Activated T-helper 2 cell treated with anti-CD3 and anti-CD28 coated beads, Interferon-gamma antibody, Interleukin-2, Interleukin-4, amounts not matched to agents 10 μg/mL and 5 μg/mL and 100 μg/mL, durations not matched to agents 14 hours and 24 hours and 36 hours (primary cell): ENCODE measurements around the gene PNLDC1. TPM values are rescaled to one million over a fixed set of nuclear protein-coding genes. Genes with fewer than 3 reads are reported as not detected.

Experiments
- DNase-seq: peaks from one replicate; pipeline ENCODE4 v3.0.0; 2021; ENCODE audit warnings: low spot score
- H3K27ac Mint-ChIP-seq: one replicate; pipeline ENCODE4 v1.8.0; 2021; ENCODE audit warnings: mixed read lengths
- H3K27me3 Mint-ChIP-seq: one replicate; pipeline ENCODE4 v1.8.0; 2021; ENCODE audit warnings: low read depth, mixed read lengths
- H3K36me3 Mint-ChIP-seq: one replicate; pipeline ENCODE4 v1.8.0; 2021; ENCODE audit warnings: low read depth, mixed read lengths
- H3K4me1 Mint-ChIP-seq: one replicate; pipeline ENCODE4 v1.8.0; 2021; ENCODE audit warnings: low read depth, mixed read lengths
- H3K4me3 Mint-ChIP-seq: one replicate; pipeline ENCODE4 v1.8.0; 2021; ENCODE audit warnings: low read depth, mild to moderate bottlenecking, moderate library complexity, mixed read lengths
- H3K9me3 Mint-ChIP-seq: one replicate; pipeline ENCODE4 v1.8.0; 2021; ENCODE audit warnings: mixed read lengths
- intact Hi-C: fragments of 100-400 bp; cut with micrococcal nuclease; formaldehyde crosslinking; loops from one replicate; pipeline ENCODE4 v1.15.1; 2023
- total RNA-seq: library from RNA; stranded (reverse); gene quantifications from 2 replicates; pipeline ENCODE4 v1.2.3, GENCODE V29; 2022

The PNLDC1 gene, protein sequence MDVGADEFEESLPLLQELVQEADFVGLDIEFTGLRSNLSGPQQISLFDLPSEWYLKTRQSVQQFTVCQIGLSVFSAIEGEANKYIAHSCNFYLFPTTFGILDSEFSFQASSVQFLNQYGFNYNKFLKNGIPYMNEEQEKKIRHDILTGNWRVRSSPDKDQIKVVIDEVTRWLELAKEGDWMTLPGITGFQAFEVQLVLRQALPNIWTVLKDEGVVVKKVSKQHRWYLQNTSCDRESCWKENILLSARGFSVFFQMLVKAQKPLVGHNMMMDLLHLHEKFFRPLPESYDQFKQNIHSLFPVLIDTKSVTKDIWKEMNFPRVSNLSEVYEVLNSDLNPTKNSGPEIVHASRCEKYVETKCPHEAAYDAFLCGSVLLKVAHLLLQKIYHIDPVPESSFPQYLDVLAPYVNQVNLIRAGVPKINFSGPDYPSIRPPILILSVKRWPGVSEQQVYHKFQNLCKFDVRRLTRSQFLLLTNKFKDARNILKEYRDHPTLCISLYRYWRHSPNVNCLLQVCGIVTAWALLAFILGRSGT
- 0.32 and 0.74 TPM in 2 replicates for total RNA-seq

DNA sequence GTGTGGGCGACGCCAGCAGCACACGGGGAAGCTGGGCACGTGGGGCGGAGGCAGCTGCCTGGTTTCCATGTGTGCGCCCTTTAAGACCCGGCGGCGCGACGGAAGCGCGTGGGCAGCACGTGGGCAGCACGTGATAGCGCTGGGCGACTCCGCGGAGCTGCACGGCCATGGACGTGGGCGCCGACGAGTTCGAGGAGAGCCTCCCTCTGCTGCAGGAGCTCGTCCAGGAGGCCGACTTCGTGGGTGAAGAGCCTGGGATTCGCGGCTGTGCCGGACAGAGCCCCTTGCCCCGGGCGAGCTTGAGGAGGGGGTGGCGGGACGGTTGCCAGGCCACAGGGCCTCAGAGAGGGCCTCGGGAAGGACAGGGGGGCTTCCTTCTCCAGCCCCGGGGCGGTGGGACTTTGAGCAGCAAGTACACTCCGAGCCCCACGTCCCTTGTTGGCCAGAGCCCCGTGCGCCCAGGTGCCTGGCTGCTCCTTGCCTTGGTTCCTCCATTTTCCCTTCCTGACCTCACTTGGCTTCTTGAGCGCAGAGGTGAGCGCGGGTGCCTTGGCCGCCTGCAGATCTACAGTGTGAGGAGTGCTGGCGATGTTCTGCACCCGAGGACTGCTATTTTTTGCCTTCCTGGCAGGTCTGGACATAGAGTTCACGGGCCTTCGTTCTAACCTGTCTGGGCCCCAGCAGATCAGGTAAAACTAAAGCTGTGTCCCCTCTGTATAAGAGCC, at the start of gene PNLDC1:
Gene PNLDC1 (plus strand): TSS at position 136 of the 725 bp plus-strand sequence. CDS start 32 bp downstream, at position 168.
- peaks cover 1% of the 10 kb centered on the region for H3K4me1 Mint-ChIP-seq
- no peak for DNase-seq
- no peaks in the 10 kb centered on the region for H3K9me3 Mint-ChIP-seq
- no peak within 1 kb of the TSS for H3K4me3 Mint-ChIP-seq
- H3K36me3 Mint-ChIP-seq = peaks cover 43% of the 10 kb centered on the region
- intact Hi-C loops = no loop called here
- no peak within 1 kb of the TSS for H3K27ac Mint-ChIP-seq
- no peaks in the 10 kb centered on the region for H3K27me3 Mint-ChIP-seq

DNA sequence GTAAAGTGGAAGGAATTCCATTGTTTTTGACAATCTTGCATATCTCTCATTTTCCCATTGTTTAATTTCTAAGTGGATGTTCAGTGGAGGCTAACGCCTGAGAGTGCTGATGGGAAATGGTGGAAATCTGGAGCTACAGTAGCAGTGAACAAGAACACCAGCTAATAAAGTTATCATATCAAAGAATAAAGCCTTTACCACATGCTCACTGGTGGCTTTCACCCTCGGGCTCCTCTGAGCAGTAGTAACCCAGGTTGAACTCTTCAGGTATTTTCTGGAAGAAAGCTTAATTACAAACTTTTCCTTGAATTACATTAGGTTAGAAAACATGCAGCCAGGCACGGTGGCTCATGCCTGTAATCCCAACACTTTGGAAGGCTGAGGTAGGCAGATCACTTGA, 48.6 kb upstream of the PNLDC1 start:
- H3K27me3 Mint-ChIP-seq = no peaks in the 10 kb centered on the region
- intact Hi-C loops = no loop called here

DNA sequence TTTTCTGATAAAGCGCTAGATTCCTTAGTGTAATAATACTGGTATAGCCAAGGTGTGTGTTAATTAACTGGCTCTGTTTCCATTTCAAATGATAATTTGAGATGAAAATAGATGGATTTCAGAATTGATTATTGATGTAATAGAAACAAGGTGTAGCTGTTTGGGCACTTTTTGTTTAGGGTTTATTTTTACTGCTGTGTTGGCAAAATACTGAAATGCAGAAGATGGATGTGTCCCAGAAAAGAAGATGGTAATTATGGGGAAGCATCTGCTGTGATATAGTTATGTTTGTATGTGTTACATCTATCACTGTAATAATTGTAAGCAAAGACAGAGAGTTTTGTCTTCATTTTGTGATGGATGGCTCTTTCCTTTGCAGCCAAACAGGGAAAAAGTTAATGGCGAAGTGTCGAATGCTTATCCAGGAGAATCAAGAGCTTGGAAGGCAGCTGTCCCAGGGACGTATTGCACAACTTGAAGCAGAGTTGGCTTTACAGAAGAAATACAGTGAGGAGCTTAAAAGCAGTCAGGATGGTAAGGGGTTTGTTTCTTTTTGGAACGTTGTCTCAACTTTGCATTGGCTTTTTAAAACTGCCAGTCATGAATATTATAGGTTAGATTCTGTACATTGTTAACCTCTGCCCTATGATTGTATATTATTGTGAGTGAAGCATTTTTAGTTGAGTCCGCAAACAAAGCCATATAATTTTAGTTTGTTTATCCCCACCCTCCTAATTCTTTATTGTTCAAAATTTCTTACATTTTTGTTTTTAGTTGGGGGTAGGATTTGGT, 46.8 kb upstream of the PNLDC1 start:
- H3K27ac Mint-ChIP-seq = no peak overlapping the region
- peaks cover 85% of the 10 kb centered on the region for H3K36me3 Mint-ChIP-seq
- H3K27me3 Mint-ChIP-seq = no peaks in the 10 kb centered on the region
- H3K4me1 Mint-ChIP-seq = peaks cover 17% of the 10 kb centered on the region
- H3K4me3 Mint-ChIP-seq = no peak overlapping the region
- no peak for DNase-seq
- no peaks in the 10 kb centered on the region for H3K9me3 Mint-ChIP-seq
- intact Hi-C loops = no loop called here

More for the DNA sequence above, 48.6 kb upstream of the PNLDC1 start:
- peaks cover 12% of the 10 kb centered on the region for H3K4me1 Mint-ChIP-seq
- H3K4me3 Mint-ChIP-seq = no peak overlapping the region
- no peak overlapping the region for H3K27ac Mint-ChIP-seq
- no peak for DNase-seq
- peaks cover 79% of the 10 kb centered on the region for H3K36me3 Mint-ChIP-seq
- no peaks in the 10 kb centered on the region for H3K9me3 Mint-ChIP-seq

GRCh38 chr6:159754401-159754800, 45.7 kb upstream of the PNLDC1 start:
- Mint-ChIP-seq H3K27ac (no peak overlapping the region), H3K9me3 (no peaks in the 10 kb centered on the region), H3K36me3 (peaks cover 79% of the 10 kb centered on the region), H3K27me3 (no peaks in the 10 kb centered on the region), H3K4me1 (peaks cover 21% of the 10 kb centered on the region), H3K4me3 (no peak overlapping the region)
- no peak for DNase-seq
- intact Hi-C loops = no loop called here

DNA sequence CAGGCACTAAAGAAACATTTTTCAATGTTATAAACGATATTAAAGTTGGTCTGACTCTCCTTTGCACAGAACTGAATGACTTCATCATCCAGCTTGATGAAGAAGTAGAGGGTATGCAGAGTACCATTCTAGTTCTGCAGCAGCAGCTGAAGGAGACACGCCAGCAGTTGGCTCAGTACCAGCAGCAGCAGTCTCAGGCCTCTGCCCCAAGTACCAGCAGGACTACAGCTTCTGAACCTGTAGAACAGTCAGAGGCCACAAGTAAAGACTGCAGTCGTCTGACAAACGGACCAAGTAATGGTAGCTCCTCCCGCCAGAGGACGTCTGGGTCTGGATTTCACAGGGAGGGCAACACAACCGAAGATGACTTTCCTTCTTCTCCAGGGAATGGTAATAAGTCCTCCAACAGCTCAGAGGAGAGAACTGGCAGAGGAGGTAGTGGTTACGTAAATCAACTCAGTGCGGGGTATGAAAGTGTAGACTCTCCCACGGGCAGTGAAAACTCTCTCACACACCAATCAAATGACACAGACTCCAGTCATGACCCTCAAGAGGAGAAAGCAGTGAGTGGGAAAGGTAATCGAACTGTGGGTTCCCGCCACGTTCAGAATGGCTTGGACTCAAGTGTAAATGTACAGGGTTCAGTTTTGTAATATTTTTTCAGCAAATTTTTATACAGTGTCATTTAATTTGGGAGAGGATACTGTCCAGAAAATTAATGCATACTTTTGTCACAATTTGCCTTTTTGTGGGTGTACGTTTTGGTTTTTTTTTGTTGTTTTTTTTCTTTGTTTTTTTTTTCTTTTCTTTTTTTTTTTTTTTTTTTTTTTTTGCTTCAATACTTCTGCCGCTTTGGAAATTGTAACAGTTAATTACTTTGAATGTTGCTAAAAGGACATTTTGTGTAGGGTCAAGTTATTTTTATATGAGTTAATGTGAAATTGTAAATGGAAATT, 44.8 kb upstream of the PNLDC1 start:
- Mint-ChIP-seq H3K4me1 (peaks cover 25% of the 10 kb centered on the region), H3K27me3 (no peaks in the 10 kb centered on the region), H3K9me3 (no peaks in the 10 kb centered on the region), H3K4me3 (no peak overlapping the region), H3K36me3 (peaks cover 77% of the 10 kb centered on the region), H3K27ac (peak overlapping the region; percentile 35)
- no peak for DNase-seq
- intact Hi-C loops = no loop called here

DNA sequence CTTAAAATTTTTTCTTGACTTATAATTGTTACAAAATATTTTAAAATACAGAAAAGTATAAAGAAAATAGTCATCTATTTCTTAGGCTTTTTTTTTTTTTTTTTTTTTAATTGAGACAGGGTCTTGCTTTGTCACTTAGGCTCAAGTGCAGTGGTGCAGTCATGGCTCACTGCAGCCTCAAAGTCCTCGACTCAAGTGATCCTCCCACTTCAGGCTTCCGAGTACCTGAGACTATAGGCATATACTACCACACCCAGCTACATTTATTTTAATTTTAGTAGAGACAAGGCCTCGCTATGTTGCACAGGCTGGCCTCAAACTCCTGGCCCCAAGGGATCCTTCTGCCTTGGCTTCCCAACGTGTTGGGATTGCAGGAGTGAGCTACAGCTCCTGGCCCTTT, 43.6 kb upstream of the PNLDC1 start:
- Mint-ChIP-seq H3K4me1 (peaks cover 36% of the 10 kb centered on the region), H3K36me3 (peaks cover 73% of the 10 kb centered on the region), H3K9me3 (no peaks in the 10 kb centered on the region), H3K27me3 (no peaks in the 10 kb centered on the region), H3K4me3 (no peak overlapping the region), H3K27ac (no peak overlapping the region)
- intact Hi-C loops = loop anchor here (2.0 kb wide), 1 partner anchor 16 kb away; no protein-coding TSS in a partner anchor
- no peak for DNase-seq

DNA sequence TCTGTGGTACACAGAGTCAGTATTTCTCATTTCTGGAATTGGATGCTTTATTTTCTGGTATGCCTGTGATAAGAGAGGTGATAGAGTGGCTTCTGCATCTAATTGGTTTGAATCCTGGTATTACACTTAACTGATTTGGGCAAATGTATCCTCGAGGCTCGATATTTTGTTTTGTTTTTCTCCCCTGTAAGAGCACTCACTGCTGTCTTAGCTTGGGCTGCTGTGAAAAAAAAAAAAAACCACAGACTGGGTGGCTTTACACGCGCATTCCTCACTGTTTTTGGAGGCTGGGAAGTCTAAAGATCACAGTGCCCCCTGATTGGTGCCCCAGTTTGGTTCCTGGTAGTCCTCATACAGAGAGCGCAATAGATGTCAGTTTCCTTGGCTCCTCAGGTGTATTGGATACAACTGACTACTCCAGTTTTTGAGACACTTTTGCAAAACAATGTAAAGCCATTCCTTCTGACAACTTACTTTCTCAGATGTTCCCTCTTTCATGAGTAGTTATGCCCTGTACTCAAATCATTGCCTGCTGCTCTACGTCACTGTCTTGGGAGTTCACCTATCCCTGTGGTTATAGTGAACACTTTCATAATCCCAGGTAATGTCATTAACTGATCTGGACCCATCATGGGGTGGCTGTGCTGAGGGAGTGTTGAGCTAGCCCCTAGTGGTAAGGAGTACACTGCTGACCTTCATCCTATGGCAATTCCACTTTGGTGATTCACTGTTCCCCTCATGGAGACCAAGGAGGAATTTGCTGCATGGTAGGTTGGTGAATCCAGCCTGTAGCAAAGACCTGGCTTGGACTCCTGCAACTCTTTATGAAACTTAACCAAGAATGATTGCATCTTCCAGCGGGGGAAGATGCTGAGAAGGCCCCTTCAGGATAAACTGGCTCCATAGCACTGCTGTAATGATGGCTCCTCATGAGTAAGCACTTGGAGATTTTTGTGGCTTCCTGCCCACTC, 41.8 kb upstream of the PNLDC1 start:
- H3K36me3 Mint-ChIP-seq = peaks cover 67% of the 10 kb centered on the region
- H3K27ac Mint-ChIP-seq = peak overlapping the region; percentile 21
- H3K4me1 Mint-ChIP-seq = peaks cover 39% of the 10 kb centered on the region
- H3K9me3 Mint-ChIP-seq = no peaks in the 10 kb centered on the region
- H3K27me3 Mint-ChIP-seq = no peaks in the 10 kb centered on the region
- DNase-seq = no peak
- H3K4me3 Mint-ChIP-seq = no peak overlapping the region
- intact Hi-C loops = no loop called here

- Mint-ChIP-seq H3K27me3 (no peaks in the 10 kb centered on the region), H3K36me3 (peaks cover 63% of the 10 kb centered on the region), H3K4me1 (peaks cover 42% of the 10 kb centered on the region), H3K9me3 (no peaks in the 10 kb centered on the region), H3K4me3 (peak overlapping the region; percentile 28), H3K27ac (peak overlapping the region; percentile 36)
- intact Hi-C loops = no loop called here
- DNase-seq = no peak
Measured at GRCh38 chr6:159759645-159760044, 40.4 kb upstream of the PNLDC1 start.

DNA sequence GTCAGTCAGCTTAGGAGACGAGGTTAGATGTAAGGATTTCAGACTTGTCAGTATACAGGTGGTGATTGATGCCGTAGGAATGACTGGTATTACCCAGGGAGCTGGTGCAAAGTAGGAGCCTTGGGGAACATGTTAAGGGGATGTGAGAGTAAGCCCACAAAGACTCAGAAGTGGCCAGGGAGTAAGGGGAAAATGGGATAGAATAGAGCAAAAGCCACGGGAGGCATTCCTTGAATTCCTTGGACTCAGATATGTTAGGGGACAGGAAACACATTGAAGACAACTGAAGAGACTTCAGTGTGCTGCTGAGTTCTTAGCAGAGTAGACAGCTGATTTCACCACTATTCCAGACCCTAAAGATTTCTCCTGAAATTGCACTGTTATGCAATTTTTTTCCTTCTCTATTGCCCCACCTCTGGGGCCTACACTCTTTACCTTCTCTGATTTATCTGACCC, 39.4 kb upstream of the PNLDC1 start:
- Mint-ChIP-seq H3K27ac (peak overlapping the region; percentile 93), H3K36me3 (peaks cover 60% of the 10 kb centered on the region)
- intact Hi-C loops = no loop called here

GRCh38 chr6:159761129-159761872, 38.8 kb upstream of the PNLDC1 start:
- H3K27me3 Mint-ChIP-seq = no peaks in the 10 kb centered on the region
- intact Hi-C loops = no loop called here
- H3K36me3 Mint-ChIP-seq = peaks cover 60% of the 10 kb centered on the region
- H3K27ac Mint-ChIP-seq = peak overlapping the region; percentile 93
- DNase-seq = no peak
- H3K9me3 Mint-ChIP-seq = no peaks in the 10 kb centered on the region
- H3K4me1 Mint-ChIP-seq = peaks cover 40% of the 10 kb centered on the region
- peak overlapping the region; percentile 87 for H3K4me3 Mint-ChIP-seq

More for the DNA sequence above, 39.4 kb upstream of the PNLDC1 start:
- Mint-ChIP-seq H3K9me3 (no peaks in the 10 kb centered on the region), H3K4me3 (peak overlapping the region; percentile 87), H3K4me1 (peaks cover 38% of the 10 kb centered on the region), H3K27me3 (no peaks in the 10 kb centered on the region)
- DNase-seq = no peak
